GM23338 (cell line): ENCODE data around the gene JAZF1.

ENCODE experiments used
- CREB1 ChIP-seq: fragments of 250-450 bp; sonication (Bioruptor Pico); IDR thresholded peaks from 2 replicates; pipeline ENCODE4 v1.5.0; 2020; ENCODE audit warnings: low read depth, mild to moderate bottlenecking, moderate library complexity
- EZH2 ChIP-seq: fragments of 200-600 bp; sonication (generic); IDR thresholded peaks from one replicate; pipeline ENCODE4 v1.8.0; 2017; ENCODE audit warnings: antibody characterized with exemption, mild to moderate bottlenecking, low read depth; ENCODE audit not compliant: unreplicated experiment
- EZH2phosphoT487 ChIP-seq: fragments of 200-600 bp; sonication (generic); IDR thresholded peaks from one replicate; pipeline ENCODE4 v1.8.1; 2018; ENCODE audit warnings: antibody characterized with exemption; ENCODE audit not compliant: unreplicated experiment
- JUNB ChIP-seq: IDR thresholded peaks from one replicate; pipeline ENCODE4 v1.6.1; 2016; ENCODE audit warnings: antibody characterized with exemption; ENCODE audit not compliant: unreplicated experiment
- POLR2AphosphoS5 ChIP-seq: IDR thresholded peaks from 2 replicates; pipeline ENCODE4 v1.6.1; 2016; ENCODE audit warnings: antibody characterized with exemption, low read depth
- STAT1 ChIP-seq: IDR thresholded peaks from one replicate; pipeline ENCODE4 v1.6.1; 2016; ENCODE audit warnings: antibody characterized with exemption; ENCODE audit not compliant: unreplicated experiment
- ZNF462 ChIP-seq: fragments of 250-450 bp; sonication (Bioruptor Pico); IDR thresholded peaks from 2 replicates; pipeline ENCODE4 v1.5.0; 2020; ENCODE audit warnings: mild to moderate bottlenecking, moderate library complexity
- TF ChIP-seq, protein P1 (sequence below), 2 experiments: fragments of 200-600 bp in 1 of 2; sonication (generic) in 1 of 2; conservative IDR thresholded peaks; 2 replicates each; pipeline versions ENCODE4 v1.5.1 to v1.6.1; 2016 to 2017; ENCODE audit warnings: antibody characterized with exemption in 2 of 2, low read depth in 2 of 2, mild to moderate bottlenecking in 2 of 2, moderate library complexity in 1 of 2
- TF ChIP-seq, protein P2 (sequence below): IDR thresholded peaks from one replicate; pipeline ENCODE4 v1.6.1; 2018; ENCODE audit warnings: antibody characterized with exemption; ENCODE audit not compliant: unreplicated experiment

DNA sequence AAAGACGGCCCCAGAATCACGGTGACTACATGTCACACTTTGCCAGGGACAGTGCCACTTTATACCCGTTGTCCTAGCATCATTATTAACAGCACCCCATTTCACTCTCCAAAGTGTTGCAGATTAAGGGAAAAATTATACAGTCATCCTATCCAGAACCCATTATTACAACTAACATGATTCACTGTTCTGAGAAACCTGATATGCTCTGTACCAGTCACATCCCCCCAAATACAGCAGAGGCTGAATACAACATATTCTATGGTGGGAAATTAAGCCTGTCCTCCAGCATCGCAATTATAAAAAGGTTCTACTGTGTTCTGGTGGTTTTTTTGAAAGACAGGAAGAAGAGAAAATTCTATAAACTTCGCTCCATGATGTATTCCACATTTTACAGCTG, 162.1 kb downstream of the JAZF1 start:
- TF ChIP-seq, protein P1, sequence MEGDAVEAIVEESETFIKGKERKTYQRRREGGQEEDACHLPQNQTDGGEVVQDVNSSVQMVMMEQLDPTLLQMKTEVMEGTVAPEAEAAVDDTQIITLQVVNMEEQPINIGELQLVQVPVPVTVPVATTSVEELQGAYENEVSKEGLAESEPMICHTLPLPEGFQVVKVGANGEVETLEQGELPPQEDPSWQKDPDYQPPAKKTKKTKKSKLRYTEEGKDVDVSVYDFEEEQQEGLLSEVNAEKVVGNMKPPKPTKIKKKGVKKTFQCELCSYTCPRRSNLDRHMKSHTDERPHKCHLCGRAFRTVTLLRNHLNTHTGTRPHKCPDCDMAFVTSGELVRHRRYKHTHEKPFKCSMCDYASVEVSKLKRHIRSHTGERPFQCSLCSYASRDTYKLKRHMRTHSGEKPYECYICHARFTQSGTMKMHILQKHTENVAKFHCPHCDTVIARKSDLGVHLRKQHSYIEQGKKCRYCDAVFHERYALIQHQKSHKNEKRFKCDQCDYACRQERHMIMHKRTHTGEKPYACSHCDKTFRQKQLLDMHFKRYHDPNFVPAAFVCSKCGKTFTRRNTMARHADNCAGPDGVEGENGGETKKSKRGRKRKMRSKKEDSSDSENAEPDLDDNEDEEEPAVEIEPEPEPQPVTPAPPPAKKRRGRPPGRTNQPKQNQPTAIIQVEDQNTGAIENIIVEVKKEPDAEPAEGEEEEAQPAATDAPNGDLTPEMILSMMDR (conservative IDR thresholded peaks at IDR 0.05; ENCODE audit: low read depth in 2 of 2), result no peak
- TF ChIP-seq EZH2phosphoT487 (no peak), JUNB (no peak), EZH2 (no peak), POLR2AphosphoS5 (no peak), STAT1 (no peak), CREB1 (CRISPR knock-in tag) (no peak), ZNF462 (CRISPR knock-in tag) (no peak)
- TF ChIP-seq, protein P2, sequence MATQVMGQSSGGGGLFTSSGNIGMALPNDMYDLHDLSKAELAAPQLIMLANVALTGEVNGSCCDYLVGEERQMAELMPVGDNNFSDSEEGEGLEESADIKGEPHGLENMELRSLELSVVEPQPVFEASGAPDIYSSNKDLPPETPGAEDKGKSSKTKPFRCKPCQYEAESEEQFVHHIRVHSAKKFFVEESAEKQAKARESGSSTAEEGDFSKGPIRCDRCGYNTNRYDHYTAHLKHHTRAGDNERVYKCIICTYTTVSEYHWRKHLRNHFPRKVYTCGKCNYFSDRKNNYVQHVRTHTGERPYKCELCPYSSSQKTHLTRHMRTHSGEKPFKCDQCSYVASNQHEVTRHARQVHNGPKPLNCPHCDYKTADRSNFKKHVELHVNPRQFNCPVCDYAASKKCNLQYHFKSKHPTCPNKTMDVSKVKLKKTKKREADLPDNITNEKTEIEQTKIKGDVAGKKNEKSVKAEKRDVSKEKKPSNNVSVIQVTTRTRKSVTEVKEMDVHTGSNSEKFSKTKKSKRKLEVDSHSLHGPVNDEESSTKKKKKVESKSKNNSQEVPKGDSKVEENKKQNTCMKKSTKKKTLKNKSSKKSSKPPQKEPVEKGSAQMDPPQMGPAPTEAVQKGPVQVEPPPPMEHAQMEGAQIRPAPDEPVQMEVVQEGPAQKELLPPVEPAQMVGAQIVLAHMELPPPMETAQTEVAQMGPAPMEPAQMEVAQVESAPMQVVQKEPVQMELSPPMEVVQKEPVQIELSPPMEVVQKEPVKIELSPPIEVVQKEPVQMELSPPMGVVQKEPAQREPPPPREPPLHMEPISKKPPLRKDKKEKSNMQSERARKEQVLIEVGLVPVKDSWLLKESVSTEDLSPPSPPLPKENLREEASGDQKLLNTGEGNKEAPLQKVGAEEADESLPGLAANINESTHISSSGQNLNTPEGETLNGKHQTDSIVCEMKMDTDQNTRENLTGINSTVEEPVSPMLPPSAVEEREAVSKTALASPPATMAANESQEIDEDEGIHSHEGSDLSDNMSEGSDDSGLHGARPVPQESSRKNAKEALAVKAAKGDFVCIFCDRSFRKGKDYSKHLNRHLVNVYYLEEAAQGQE, result no peak
